ENCODE results near the gene XRRA1.

XRRA1 gene

DNA sequence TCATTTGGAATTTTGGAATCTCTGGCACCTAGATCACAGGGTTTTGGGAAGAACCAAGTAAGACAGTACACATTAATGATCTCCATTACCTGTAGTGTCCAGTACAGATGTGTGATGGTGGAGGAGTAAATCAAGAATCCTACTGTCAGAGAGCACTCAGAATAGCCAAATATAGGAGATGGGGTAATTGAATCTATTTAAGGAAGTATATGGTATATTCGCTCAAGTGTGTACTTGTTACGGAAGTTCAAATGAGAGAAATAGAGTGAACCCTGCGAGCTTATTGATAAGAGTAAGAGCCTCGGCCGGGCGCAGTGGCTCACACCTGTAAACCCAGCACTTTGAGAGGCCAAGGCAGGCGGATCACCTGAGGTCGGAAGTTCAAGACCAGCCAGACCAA, 2.3 kb upstream of the XRRA1 start:
- DNase-seq (ENCODE audit: low read depth): no peak

DNA sequence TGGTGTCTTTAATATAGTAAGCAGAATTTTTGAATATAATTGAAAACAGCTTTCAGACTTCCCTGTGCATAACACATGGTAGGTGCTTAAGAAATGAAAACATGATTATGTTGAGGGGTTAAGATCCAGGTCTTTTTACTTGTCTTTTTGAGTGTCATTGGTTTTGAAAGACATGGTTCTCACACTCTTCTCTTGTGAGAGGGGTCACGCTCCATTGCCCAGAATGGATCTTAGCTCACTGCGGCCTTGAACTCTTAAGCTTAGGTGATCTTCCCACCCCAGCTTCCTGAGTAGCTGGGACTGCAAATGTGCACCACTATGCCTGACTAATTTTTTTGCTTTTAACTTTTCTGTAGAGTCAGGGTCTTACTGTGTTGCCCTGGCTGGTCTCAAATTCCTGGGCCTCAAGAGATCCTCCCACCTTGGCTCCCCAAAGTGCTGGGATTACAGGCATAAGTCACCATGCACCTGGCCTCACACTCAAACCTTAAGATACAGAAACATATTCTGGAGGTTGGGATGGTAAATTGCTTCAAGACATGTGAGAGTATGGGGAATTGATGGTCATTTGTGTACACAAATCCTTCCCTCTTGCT, 1.6 kb upstream of the XRRA1 start:
- DNase-seq (ENCODE audit: low read depth): no peak

DNA sequence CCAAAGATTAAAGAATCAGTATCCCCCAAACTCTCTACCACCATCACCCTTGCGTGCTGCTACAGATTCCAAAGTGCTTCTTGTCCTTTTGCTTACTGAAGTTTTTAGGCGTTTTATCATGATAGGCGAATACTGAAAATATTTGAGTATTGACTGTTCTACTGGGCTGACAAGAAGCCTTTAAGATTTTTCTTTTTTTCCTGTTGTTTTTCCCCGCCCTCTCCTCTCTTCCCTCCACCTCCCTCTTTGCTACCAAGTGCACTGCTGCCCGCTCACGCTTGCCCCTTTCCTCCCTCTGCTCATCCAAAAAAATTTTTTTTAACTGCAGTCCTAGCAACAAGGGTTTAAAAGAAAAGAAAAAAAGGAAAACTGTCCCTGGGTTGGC, 854 bp upstream of the XRRA1 start:
- no peak for DNase-seq (ENCODE audit: low read depth)

DNA sequence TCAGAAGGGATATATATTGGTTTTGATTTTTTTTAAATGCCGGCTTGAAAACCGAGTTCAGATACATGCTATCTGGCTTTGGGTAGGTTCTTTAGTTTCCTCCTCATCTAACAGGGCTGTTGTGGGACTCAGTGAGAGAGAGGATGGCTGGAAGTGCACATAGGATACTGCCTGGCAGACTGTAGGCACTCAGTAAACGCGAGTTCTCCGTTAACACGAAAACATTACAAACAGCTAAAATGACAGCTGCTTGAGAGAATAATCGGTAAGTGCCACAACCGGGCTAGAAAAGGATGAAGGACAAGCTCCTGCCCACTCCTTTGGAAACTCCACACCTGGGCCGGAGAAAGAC, 369 bp downstream of the XRRA1 start:
- no peak for DNase-seq (ENCODE audit: low read depth)

DNA sequence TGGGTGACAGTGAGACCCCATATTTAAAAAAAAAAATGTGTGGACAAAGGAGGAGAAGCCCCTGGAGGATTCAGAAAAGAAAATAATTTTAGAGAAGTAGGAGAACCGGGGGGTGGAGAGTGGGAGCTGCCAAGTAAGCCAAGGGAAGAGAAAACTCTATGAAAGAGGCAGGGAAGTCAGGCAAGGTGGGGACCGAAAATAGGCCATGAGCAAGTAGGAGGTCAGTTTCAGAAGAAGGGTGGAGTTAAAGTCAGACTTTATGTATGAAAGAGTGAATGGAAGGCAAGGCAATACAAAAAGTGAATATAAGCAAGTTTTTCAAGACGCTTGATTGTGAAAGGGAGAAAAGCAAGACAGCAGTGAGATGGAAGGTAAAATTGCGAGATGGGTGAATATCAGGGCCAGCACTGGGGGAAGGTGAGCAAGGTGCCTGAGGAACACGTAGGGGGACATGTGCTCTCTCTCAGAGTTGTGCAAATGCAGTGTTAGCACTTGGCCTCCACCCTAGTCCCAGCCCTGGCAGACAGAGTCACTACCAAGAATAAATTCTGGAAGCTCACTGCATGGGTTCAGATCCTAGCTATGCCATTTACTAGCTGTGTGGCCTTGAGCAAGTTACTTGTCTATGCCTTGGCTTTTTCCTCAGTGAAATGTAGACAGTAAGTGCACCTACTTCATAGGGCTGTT, 6.7 kb downstream of the XRRA1 start:
- no peak for DNase-seq (ENCODE audit: low read depth)

DNA sequence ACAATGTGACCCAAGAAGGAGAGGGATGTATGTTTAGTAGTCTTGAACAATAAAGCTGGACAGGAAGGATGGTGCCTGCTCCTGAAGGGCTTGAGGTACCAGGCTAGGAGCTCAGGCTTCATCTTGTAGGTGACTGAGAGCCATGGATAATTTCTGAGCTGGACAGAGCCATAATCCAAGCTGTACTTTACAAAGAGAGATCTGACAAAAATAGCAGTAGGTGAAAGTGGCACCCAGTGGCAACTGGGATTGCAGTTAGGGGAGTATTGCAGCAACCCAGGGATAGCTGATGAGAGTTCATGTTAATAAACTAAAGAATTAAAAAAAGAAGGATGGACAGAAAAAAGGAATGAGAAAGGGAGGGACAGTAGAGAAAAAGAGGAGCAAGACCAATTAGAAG, 7.4 kb downstream of the XRRA1 start:
- no peak for DNase-seq (ENCODE audit: low read depth)

DNA sequence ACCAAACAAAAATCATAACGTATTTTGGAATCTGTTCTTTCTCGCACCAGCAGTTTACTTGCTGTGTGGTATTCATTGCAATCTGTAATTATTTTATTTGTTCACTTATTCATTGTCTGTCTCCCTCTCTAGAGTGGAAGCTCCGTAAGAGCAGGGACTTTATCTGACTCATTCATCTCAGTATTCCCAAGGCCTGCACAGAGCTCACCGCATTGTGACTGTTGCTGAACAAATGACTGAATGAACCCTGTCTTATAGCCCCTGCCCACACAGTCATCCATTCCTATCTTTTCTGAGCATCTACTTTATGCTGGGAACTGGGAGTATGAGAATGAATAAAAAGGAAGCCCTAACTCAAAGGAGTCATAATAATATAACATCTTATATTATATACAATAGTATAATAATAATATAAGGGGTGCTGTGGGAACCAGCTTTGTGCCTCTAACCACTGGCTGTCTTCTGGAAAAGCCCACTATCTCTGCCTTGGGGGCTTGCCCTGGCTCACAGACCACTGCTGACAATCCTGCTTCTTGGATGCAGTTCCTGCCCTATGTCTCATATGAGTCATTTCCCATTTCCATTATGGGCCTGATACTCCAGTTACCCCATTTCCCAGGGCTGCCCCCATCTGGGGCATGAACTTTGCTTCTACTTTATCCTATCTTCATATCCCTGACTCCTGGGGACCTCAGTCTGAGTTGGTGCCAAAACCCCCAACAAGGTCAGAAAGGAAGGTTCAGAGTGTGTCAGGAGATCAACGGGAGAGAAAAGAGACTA, 11.0 kb downstream of the XRRA1 start:
- no peak for DNase-seq (ENCODE audit: low read depth)

DNA sequence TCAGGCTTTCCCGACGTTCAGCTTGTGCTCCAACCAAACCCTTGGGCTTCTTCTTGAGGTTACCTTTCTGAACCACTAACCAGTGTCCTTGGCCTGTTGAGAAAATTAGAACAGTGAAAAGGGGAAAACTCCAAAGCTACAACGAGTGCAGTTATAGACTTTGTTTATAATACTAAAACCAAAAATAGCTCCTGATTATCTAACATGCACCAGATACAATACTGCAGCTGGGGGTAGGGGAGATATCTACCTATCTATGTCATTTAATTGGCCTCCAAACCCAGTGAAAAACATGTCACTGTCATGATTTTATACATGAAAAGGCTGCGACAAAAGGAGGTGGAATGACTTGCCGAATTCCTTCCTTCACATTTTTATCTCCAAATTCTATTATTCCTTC, 11.9 kb downstream of the XRRA1 start:
- DNase-seq (ENCODE audit: low read depth): no peak

DNA sequence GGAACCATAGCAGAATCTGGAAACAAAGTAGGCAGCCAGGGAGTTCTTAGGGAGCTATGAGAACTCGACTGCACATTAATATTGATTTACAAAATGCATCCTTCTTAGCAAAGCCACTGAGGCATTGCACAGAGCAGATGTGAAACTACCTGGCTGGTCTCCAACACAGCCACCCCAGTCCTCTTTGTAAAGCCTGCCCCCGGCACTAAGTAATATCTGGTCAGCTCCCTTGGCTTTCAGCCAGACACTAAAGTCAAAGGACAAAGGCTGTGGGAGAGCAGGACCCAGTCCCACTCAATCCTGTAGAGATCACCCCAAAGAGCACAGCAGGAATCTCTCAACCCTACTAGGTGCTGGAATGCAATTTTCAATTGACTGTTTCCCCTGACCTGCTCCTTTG, 12.8 kb downstream of the XRRA1 start:
- no peak for DNase-seq (ENCODE audit: low read depth)

DNA sequence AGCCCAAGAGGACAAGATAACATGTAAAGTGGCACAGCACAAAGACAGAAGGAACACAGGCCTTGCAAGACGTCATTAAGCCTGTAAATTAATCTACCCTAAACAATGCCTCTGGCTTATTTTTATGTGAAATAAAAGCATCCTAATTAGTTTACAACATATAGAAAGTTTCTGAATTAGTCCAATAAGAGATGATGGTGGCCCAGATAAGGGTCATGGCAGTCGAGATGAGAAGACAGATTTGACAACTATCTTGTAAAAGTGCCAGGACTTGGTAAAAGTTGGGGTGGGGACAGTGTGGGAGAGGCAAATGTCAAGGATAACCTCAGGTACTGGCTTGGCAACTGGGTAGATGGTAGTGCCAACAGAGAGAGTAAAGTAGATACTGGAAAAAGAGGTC, 13.6 kb downstream of the XRRA1 start:
- DNase-seq (ENCODE audit: low read depth): no peak

DNA sequence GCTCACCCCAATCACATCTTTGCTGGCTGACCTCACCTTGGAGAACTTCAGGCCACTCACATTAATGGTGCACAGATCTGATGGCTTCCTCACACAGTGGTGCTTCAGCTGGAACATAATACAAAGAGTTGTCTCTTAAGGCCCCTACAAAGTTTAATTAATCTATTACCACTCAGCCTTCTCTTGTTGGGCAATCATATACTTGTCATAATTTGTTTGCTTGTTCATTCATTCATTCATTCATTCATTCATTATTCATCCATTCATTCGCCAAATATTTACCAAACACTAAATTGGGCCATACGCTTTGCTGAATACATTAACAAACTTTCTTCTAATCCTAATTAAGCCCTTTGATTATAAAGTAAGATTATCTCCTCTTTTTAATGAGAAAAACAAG, 15.1 kb downstream of the XRRA1 start:
- no peak for DNase-seq (ENCODE audit: low read depth)

DNA sequence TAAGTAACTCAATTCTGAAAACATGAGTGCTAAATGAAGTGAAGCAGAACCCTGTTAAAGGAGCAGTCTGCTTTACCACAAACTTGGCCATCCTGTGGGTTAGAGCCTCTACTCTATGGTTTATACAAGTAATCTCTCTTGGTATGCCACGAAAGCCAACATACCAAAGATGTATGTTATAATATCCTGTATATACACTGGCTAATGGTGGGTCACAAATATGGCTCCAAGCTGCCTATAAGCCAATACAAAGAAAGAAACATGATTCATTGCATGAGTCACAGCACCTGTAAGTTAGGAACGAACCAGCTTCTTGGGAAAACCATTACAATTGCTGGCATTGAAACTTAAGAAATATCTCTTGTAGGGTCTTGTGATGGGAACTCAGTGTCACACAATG, 16.1 kb downstream of the XRRA1 start:
- no peak for DNase-seq (ENCODE audit: low read depth)

DNA sequence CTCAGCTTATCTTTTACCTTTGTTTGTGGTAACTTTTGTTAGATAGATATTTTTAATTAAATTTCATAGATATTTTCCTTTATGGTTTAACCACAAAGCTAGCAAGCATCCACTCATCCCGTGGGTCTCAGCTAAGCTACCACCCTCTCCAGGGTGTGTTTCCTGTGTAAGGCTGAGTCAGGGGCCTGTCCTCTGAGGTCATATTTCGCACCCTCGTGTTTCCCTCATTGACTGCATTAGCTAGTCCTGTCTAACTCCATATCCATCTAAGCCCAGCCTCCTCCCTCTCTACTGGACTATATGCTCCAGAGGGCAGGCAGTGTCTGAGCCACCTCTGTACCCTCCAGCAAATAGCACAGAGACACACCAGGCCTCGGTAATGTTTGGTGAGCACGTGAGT, 16.7 kb downstream of the XRRA1 start:
- DNase-seq (ENCODE audit: low read depth): no peak

DNA sequence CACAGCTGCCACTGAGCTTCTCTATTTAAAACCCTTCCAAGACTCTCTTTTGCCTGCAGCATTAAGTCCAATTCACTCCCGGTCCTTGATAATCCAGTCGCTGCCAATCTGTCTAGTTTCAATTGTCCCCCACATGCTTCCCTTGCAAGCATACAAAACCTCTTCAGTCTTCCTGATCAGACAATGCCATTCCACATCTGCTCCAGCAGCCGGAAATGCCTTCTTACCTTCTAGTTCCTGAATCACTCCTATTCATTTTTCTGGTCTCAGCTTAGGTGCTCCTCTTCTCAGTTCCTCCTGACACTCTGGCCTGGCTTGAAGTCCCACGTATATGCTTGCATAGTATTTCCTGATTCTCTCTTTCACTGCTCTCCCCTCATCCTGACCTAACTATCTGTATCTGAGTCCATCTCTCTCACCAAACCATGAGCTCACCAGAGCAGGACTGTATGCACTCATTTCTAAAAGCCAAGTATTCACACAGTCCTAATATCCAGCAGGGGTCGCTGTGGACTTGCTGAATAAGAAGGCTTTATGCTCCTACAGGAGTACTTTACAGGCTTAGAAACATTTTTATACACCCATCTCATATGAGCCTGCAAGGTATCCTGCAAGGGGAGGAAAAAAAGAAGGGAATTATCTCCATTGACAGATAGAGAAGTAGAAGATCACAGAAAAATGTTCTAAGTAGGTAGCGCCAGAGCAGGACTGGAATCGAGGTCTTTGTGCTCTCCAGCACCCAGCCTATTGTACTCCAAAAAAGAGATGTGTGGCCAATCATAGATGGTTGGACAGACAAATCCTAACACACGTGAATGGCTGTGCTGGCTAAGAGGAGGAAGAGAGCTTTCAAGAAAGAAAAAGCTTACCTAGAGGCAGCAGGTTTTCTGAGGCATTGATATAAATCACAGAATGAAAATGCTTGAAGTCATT, 19.2 kb downstream of the XRRA1 start:
- peak; percentile 19 for DNase-seq (ENCODE audit: low read depth)

DNA sequence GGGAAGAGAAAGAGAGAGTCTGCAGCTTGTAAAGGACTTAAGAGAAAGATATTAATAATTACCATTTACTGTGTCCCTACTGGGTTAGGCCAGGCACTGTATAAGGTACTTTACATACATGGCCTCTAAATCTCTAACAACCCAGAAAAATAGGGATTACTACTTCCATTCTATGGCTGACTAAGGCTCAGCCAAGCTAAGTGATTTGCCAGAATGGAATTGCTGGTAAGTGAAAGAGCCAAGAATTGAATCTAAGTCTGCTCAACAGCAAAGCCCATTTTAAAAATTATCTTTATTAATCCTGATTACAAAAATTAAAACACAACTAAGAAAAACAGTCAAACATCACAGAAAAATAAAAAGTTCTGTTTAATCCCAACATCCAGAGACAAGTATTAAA, 21.4 kb downstream of the XRRA1 start:
- no peak for DNase-seq (ENCODE audit: low read depth)

DNA sequence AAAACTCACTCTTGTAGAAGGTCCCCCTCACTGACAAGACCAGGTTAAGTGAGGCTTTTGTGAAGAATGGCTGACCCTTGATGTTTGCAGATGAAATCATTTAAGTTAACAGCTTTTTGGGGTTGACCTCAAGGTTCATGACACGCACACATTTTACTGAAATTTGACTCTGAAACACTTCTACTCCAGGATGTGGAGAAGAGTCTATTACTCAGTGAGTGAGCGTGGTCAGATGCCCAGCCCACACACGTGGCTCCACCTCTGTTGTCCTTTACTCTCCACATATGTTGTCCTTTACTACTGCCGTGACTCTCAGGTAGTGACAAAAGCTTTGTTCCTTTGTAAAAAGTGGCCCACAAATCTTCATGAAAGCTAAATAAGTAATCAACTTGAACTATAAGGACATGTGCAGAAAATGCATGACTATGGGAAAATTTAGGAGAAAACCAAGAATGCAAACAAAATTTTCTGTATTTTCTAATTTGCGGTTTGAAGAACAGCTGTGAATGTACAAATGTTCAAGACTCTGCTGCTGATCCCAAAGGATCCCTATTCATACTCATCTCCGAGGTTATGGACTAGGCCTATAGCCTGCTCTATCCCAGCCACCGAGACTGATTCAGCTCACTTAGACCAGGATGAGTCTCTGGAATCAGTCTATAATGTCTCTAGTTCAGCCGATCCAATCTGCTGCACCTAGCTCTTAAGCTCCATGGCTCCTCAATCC, 22.4 kb downstream of the XRRA1 start:
- DNase-seq (ENCODE audit: low read depth): no peak

DNA sequence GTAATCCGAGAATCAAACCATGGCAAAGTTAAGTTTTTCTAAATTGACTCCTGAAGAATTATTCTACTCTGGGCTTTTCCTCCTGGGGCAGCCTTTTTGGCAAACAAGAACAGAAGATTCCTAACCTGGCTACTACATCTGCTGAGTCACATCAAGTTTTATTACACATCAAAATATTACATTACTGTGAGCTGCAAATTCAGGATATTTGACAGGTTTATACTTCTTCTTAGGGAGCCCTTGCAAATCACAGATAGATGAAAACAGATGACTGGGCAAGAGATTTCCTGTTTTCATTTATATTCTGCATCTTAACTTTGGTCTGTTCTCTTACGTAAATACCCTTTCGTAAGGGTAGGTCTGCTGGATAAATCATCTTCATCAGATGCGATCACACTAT, 23.6 kb downstream of the XRRA1 start:
- no peak for DNase-seq (ENCODE audit: low read depth)

DNA sequence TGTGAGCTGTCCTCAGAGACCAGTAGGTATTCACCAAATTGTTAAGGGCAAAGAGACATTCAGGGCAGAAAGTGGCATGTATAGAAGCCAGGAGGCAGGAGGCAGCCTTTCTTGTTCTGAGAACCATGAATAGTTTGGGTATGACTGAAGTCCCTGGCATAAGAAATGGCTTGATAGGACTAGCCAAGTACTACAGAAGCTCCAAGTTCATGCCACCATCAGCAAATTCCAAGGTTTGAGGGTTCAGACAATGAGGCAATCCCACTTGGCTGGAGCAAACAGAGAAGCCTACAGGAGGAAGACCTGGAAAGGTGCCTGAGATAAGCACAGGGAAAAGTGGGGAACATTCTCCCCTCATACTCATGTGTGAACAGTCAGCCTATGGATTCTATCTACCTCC, 25.8 kb downstream of the XRRA1 start:
- DNase-seq (ENCODE audit: low read depth): no peak

DNA sequence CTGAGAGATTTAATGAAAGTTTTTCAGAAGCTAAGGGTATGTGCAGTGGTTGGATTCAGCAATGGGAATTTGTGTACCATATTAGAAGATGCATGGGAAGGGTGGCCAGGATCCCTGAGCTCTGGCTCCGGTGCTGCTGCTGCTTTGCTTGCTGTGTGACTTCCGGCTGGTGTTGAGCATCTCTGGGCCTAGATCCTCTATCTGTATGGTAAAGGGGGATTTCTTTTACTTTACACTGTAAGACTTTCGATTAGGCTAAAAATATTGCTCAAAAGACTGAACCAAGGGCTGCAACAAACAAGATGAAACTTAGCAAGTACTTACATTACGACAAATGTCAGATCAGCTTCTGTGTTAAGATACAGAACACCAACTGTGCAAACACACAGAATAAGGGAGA, 39.1 kb downstream of the XRRA1 start:
- no peak for DNase-seq (ENCODE audit: low read depth)

DNA sequence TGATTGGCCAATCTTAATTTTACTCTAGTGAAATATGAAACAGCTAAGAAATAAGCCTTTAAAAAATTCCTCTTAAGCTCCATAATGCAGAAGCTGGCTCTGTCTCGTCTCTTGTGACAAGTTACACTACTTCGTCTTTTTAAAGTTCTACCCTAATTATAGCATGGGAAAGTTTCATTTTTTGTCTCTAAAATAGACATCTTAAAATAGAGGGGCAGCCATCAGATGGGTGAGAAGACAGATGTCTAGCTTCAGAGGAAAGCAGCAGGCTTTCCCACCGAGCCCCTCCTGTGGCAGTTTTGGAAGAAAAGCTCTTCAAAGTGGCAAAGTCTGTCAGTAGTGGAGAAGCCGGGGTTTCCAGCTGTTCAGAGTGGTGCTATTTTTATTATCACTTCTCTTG, 39.5 kb downstream of the XRRA1 start:
- no peak for DNase-seq (ENCODE audit: low read depth)

DNA sequence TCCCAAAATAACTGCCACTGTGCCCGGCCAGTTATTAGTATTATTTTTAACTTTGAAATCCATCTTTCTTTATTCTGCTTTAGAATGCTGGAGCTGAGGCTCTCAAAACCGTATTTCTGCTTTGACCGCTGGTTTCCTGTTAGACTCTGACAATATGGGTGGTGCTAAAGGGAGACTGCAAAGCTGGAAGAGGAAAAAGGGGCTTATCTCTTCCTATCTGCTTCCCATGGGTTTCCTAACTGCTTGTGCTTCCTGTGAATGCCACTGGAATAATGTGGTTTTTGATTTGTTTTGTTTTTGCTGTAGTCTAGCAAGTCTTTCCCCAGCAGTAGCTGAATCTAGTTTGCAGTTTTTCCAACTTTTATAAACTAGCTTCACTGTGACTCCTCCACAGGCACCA, 43.6 kb downstream of the XRRA1 start:
- no peak for DNase-seq (ENCODE audit: low read depth)

DNA sequence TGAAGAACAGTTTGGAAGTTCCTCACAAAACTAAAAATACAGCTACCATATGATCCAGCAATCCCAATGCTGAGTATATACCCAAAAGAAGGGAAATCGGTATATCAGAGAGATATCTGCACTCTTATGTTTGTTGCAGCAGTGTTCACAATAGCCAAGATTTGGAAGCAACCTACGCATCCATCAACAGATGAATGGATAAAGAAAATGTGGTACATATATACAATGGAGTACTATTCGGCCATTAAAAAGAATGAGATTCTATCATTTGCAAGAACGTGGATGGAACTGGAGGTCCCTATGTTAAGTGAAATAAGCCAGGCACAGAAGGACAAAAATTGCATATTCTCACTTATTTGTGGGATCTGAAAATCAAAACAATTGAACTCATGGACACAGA, 46.5 kb downstream of the XRRA1 start:
- no peak for DNase-seq (ENCODE audit: low read depth)
